Astrocyte of the spinal cord (primary cell): ENCODE results near the gene CNOT8.
"Not testable (repeated sequence)": the region's sequence is repeated elsewhere in the genome, so short reads cannot be mapped to it uniquely, and the experiment has no call there.

ENCODE experiments used
- DNase-seq: peaks from one replicate; pipeline ENCODE4 v3.0.0; 2011; ENCODE audit warnings: low read depth, low spot score
- H3K4me3 ChIP-seq: 2 replicates; pipeline ENCODE4 v1.5.1; 2011; ENCODE audit warnings: low read depth, mild to moderate bottlenecking, low read length, moderate library complexity
- CTCF ChIP-seq: IDR thresholded peaks from 2 replicates; pipeline ENCODE4 v1.5.1; 2012; ENCODE audit warnings: low read depth, mild to moderate bottlenecking, low read length, inconsistent platforms
- in situ Hi-C: cut with HindIII; loops from 2 replicates; pipeline ENCODE4 v1.10.0; 2017; ENCODE audit warnings: low sequenced_read_pairs

CNOT8 gene

GRCh38 chr5:154815684-154816247, 42.7 kb upstream of the CNOT8 start:
- DNase-seq, result no peak
- in situ Hi-C loops, result no loop called here
- no peak for TF ChIP-seq CTCF
- no peak overlapping the region for H3K4me3 ChIP-seq

- DNase-seq, result no peak
- in situ Hi-C loops, result no loop called here
Measured at GRCh38 chr5:154816891-154817492, 41.4 kb upstream of the CNOT8 start.

GRCh38 chr5:154817815-154818214, 40.6 kb upstream of the CNOT8 start:
- TF ChIP-seq CTCF, result no peak
- in situ Hi-C loops, result no loop called here
- no peak for DNase-seq

More at GRCh38 chr5:154816891-154817492, 41.4 kb upstream of the CNOT8 start:
- no peak overlapping the region for H3K4me3 ChIP-seq
- no peak for TF ChIP-seq CTCF

GRCh38 chr5:154818471-154819116, 39.8 kb upstream of the CNOT8 start:
- no peak for DNase-seq
- no peak for TF ChIP-seq CTCF
- in situ Hi-C loops, result no loop called here
- H3K4me3 ChIP-seq, result no peak overlapping the region

More at GRCh38 chr5:154817815-154818214, 40.6 kb upstream of the CNOT8 start:
- H3K4me3 ChIP-seq, result no peak overlapping the region

DNA sequence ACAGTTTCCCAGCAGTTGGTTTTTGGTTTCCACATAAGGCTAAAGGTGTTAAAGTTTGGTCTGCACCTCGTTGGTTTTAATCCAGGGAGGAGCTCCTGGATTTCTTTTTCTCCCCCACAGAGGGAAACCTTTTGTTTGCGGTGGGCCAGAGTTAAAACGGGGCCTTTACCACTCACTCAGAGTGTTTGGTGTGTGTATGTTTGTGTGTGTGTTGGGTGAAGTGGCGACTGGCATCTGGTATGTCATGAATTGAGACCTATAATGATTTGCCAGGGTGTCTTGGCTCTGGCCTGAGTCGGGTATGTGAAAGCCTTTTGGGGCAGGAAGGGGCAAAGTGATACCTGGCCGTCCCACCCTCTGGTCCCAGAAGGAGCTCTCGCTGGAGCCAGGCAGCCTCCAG, 38.9 kb upstream of the CNOT8 start:
- no peak for TF ChIP-seq CTCF
- DNase-seq, result no peak
- H3K4me3 ChIP-seq, result no peak overlapping the region
- in situ Hi-C loops, result no loop called here

GRCh38 chr5:154820383-154820782, 38.0 kb upstream of the CNOT8 start:
- no peak overlapping the region for H3K4me3 ChIP-seq
- in situ Hi-C loops, result no loop called here
- no peak for DNase-seq
- no peak for TF ChIP-seq CTCF

GRCh38 chr5:154822896-154823295, 35.5 kb upstream of the CNOT8 start:
- H3K4me3 ChIP-seq, DNase-seq, in situ Hi-C loops: not testable (repeated sequence)
